ENCODE data around the gene MTIF2. TPM values are rescaled to one million over a fixed set of nuclear protein-coding genes. Genes with fewer than 3 reads are reported as not detected.
"Not testable (repeated sequence)": the region's sequence is repeated elsewhere in the genome, so short reads cannot be mapped to it uniquely, and the experiment has no call there.

Gene MTIF2
- total and polyA plus RNA-seq, 2 donors (not counting 1 experiment from before 2014, with no cell fraction given), result 22.8 to 54.0 TPM

DNA sequence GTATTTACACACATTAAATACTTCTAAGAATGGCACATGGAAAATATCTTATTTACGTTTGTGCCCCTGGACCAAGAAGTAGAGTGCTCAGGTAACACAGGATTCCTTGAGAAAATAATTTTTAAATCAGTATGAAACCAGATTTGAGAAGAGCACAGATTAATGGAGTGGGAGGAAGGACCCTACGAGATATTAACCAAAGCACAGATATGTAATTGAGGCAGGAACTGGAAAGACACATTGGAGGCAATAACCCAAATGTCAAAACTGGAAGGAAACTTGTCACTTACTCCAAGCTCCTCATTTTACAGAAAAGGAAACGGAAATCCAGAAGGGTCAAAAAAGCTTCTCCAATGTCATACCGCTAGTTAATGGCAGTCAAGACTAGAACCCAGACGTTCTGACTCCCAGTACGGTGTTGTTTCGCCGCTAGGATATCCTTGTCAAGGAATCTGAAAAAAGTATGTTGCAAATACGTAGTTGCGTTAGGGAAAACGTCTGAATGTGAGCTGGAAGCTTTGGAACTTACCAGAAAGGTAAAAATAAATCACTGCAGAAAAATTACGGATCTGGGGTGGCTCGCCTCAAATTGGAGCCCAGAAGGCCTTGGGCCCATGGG lies 634 bp downstream of the MTIF2 start:
- H3K27ac ChIP-seq (ENCODE audit: insufficient read depth, low read length), result peak overlapping the region; percentile 78
- TF ChIP-seq, protein P1, sequence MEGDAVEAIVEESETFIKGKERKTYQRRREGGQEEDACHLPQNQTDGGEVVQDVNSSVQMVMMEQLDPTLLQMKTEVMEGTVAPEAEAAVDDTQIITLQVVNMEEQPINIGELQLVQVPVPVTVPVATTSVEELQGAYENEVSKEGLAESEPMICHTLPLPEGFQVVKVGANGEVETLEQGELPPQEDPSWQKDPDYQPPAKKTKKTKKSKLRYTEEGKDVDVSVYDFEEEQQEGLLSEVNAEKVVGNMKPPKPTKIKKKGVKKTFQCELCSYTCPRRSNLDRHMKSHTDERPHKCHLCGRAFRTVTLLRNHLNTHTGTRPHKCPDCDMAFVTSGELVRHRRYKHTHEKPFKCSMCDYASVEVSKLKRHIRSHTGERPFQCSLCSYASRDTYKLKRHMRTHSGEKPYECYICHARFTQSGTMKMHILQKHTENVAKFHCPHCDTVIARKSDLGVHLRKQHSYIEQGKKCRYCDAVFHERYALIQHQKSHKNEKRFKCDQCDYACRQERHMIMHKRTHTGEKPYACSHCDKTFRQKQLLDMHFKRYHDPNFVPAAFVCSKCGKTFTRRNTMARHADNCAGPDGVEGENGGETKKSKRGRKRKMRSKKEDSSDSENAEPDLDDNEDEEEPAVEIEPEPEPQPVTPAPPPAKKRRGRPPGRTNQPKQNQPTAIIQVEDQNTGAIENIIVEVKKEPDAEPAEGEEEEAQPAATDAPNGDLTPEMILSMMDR (conservative IDR thresholded peaks at IDR 0.05 in 1 of 2, IDR thresholded peaks at IDR 0.05 in 1 of 2; ENCODE audit: low read depth in 1 of 2, low read length in 2 of 2), result no peak
- TF ChIP-seq EZH2 (IDR thresholded peaks at IDR 0.05; ENCODE audit: low read length, missing control alignments), result no peak
- H3K79me2 ChIP-seq (ENCODE audit: control insufficient read depth, insufficient read depth, low read length), result peaks cover 6% of the 10 kb centered on the region
- H4K20me1 ChIP-seq (ENCODE audit: control insufficient read depth, extremely low read depth, insufficient read depth, low read length), result no peaks in the 10 kb centered on the region
- DNase-seq (ENCODE audit: low read depth in 2 of 2), result peak in 1 of 2 donors; percentile 5
- no peaks in the 10 kb centered on the region for H3K4me1 ChIP-seq (ENCODE audit: control insufficient read depth, extremely low read depth, insufficient read depth, low read length)
- no peaks in the 10 kb centered on the region for H3K36me3 ChIP-seq (ENCODE audit: control insufficient read depth, insufficient read depth, low read length)
- H3K9me3 ChIP-seq (ENCODE audit: control insufficient read depth, insufficient read depth, low read depth, low read length), result no peaks in the 10 kb centered on the region
- H3K27me3 ChIP-seq (ENCODE audit: control insufficient read depth, insufficient read depth, low read length), result no peaks in the 10 kb centered on the region
- H3K9ac ChIP-seq (ENCODE audit: insufficient read depth, low read length), result peak overlapping the region; percentile 76
- H3K4me2 ChIP-seq (ENCODE audit: extremely low read depth, insufficient read depth, low read length), result peak overlapping the region; percentile 90
- peak overlapping the region; percentile 88 to 98 (median 90) for H3K4me3 ChIP-seq (replicated peaks in 1 of 4; ENCODE audit: control extremely low read depth in 1 of 4, insufficient read depth in 1 of 4, low read depth in 3 of 4, low read length in 4 of 4)
- peak overlapping the region; percentile 100 for H2AFZ ChIP-seq (ENCODE audit: low read length)

- not testable (repeated sequence) for H3K79me2 ChIP-seq (ENCODE audit: control insufficient read depth, insufficient read depth, low read length); H2AFZ ChIP-seq (ENCODE audit: low read length); H3K9ac ChIP-seq (ENCODE audit: insufficient read depth, low read length); H3K9me3 ChIP-seq (ENCODE audit: control insufficient read depth, insufficient read depth, low read depth, low read length); H4K20me1 ChIP-seq (ENCODE audit: control insufficient read depth, extremely low read depth, insufficient read depth, low read length); H3K4me2 ChIP-seq (ENCODE audit: extremely low read depth, insufficient read depth, low read length); H3K27ac ChIP-seq (ENCODE audit: insufficient read depth, low read length); H3K36me3 ChIP-seq (ENCODE audit: control insufficient read depth, insufficient read depth, low read length); H3K27me3 ChIP-seq (ENCODE audit: control insufficient read depth, insufficient read depth, low read length); DNase-seq (ENCODE audit: low read depth in 2 of 2); H3K4me1 ChIP-seq (ENCODE audit: control insufficient read depth, extremely low read depth, insufficient read depth, low read length); H3K4me3 ChIP-seq (replicated peaks in 1 of 4; ENCODE audit: control extremely low read depth in 1 of 4, insufficient read depth in 1 of 4, low read depth in 3 of 4, low read length in 4 of 4)
Observed at GRCh38 chr2:55259586-55259985, 9.4 kb downstream of the MTIF2 start.

- H3K9me3 ChIP-seq (ENCODE audit: control insufficient read depth, insufficient read depth, low read depth, low read length), result no peaks in the 10 kb centered on the region
- H3K27me3 ChIP-seq (ENCODE audit: control insufficient read depth, insufficient read depth, low read length), result no peaks in the 10 kb centered on the region
- H3K4me3 ChIP-seq (replicated peaks in 1 of 4; ENCODE audit: control extremely low read depth in 1 of 4, insufficient read depth in 1 of 4, low read depth in 3 of 4, low read length in 4 of 4), result no peak overlapping the region
- H4K20me1 ChIP-seq (ENCODE audit: control insufficient read depth, extremely low read depth, insufficient read depth, low read length), result no peaks in the 10 kb centered on the region
- H3K9ac ChIP-seq (ENCODE audit: insufficient read depth, low read length), result no peak overlapping the region
- H3K4me1 ChIP-seq (ENCODE audit: control insufficient read depth, extremely low read depth, insufficient read depth, low read length), result no peaks in the 10 kb centered on the region
- no peaks in the 10 kb centered on the region for H3K79me2 ChIP-seq (ENCODE audit: control insufficient read depth, insufficient read depth, low read length)
- no peak overlapping the region for H3K27ac ChIP-seq (ENCODE audit: insufficient read depth, low read length)
- no peak overlapping the region for H2AFZ ChIP-seq (ENCODE audit: low read length)
- TF ChIP-seq, protein P1 (conservative IDR thresholded peaks at IDR 0.05 in 1 of 2, IDR thresholded peaks at IDR 0.05 in 1 of 2; ENCODE audit: low read depth in 1 of 2, low read length in 2 of 2), result no peak
- no peak for TF ChIP-seq EZH2 (IDR thresholded peaks at IDR 0.05; ENCODE audit: low read length, missing control alignments)
- peaks cover 2% of the 10 kb centered on the region for H3K36me3 ChIP-seq (ENCODE audit: control insufficient read depth, insufficient read depth, low read length)
- DNase-seq (ENCODE audit: low read depth in 2 of 2), result no peak
- no peak overlapping the region for H3K4me2 ChIP-seq (ENCODE audit: extremely low read depth, insufficient read depth, low read length)
Observed at GRCh38 chr2:55252832-55253231, 16.2 kb downstream of the MTIF2 start.

Data from fibroblast of lung (primary cell).